CD4-positive, alpha-beta T cell (primary cell): ENCODE data around the gene DIP2C. TPM values are rescaled to one million over a fixed set of nuclear protein-coding genes. Genes with fewer than 3 reads are reported as not detected.

Source experiments
- ATAC-seq: fragments of 200-7000 bp; cut with Tn5 transposase; one replicate; pipeline ENCODE4 v1.10.0; 2022; ENCODE audit warnings: mild to moderate bottlenecking; ENCODE audit not compliant: poor library complexity
- CTCF ChIA-PET: fragments of 350-600 bp; sonication (Branson Sonifier 250); formaldehyde crosslinking; loops from one replicate; lab custom pipeline; 2021; ENCODE audit warnings: antibody characterized with exemption, inconsistent platforms; lab: Charles Lee
- POLR2A ChIA-PET: fragments of 350-600 bp; sonication (Branson Sonifier 250); formaldehyde crosslinking; loops from one replicate; lab custom pipeline; 2021; ENCODE audit warnings: antibody characterized with exemption, inconsistent platforms; lab: Charles Lee
- DNase-seq, 14 experiments: peaks; one replicate each; pipeline ENCODE4 v3.0.0-alpha.2; 2013 to 2020; ENCODE audit warnings: mixed read lengths in 2 of 14
- H3K27ac ChIP-seq, 2 donors: one replicate each; pipeline versions ENCODE4 v1.5.1 to v1.7.0; 2013; ENCODE audit warnings: low read length in 2 of 2, low read depth in 1 of 2, mild to moderate bottlenecking in 1 of 2
- H3K27me3 ChIP-seq, 2 experiments: 1 replicate in 1 of 2; 2 replicates in 1 of 2; pipeline versions ENCODE4 v1.6.1 to v1.7.0; 2013; ENCODE audit warnings: low read length in 2 of 2, control low read depth in 1 of 2, mild to moderate bottlenecking in 1 of 2, moderate library complexity in 1 of 2; ENCODE audit not compliant: insufficient read depth in 2 of 2, control insufficient read depth in 1 of 2
- H3K36me3 ChIP-seq: one replicate; pipeline ENCODE4 v1.6.1; 2013; ENCODE audit warnings: low read length, control low read depth; ENCODE audit not compliant: insufficient read depth
- H3K4me1 ChIP-seq: one replicate; pipeline ENCODE4 v1.6.1; 2013; ENCODE audit warnings: low read length, control low read depth; ENCODE audit not compliant: insufficient read depth
- H3K4me3 ChIP-seq: one replicate; pipeline ENCODE4 v1.5.1; 2013; ENCODE audit warnings: mild to moderate bottlenecking, low read length, moderate library complexity
- H3K9me3 ChIP-seq, 2 experiments: 1 replicate in 1 of 2; 2 replicates in 1 of 2; pipeline versions ENCODE4 v1.6.1 to v1.7.0; 2013; ENCODE audit warnings: low read length in 2 of 2, mild to moderate bottlenecking in 2 of 2, control low read depth in 1 of 2, moderate library complexity in 1 of 2; ENCODE audit not compliant: control insufficient read depth in 1 of 2, insufficient read depth in 1 of 2
- H3K27ac Mint-ChIP-seq: one replicate; pipeline ENCODE4 v1.8.0; 2020; ENCODE audit warnings: mixed read lengths
- H3K27me3 Mint-ChIP-seq: one replicate; pipeline ENCODE4 v1.8.0; 2021; ENCODE audit warnings: mixed read lengths
- H3K36me3 Mint-ChIP-seq: one replicate; pipeline ENCODE4 v1.8.0; 2021; ENCODE audit warnings: low read depth, mixed read lengths
- H3K4me1 Mint-ChIP-seq: one replicate; pipeline ENCODE4 v1.8.0; 2021; ENCODE audit warnings: low read depth, mixed read lengths
- H3K4me3 Mint-ChIP-seq: one replicate; pipeline ENCODE4 v1.8.0; 2020; ENCODE audit warnings: mild to moderate bottlenecking, mixed read lengths
- H3K9me3 Mint-ChIP-seq: one replicate; pipeline ENCODE4 v1.8.0; 2020; ENCODE audit warnings: mixed read lengths
- CTCF ChIP-seq: fragments of 200-600 bp; IDR thresholded peaks from one replicate; pipeline ENCODE4 v1.8.0; 2022; ENCODE audit warnings: antibody characterized with exemption, mild to moderate bottlenecking
- intact Hi-C, 2 experiments: fragments of 100-400 bp; cut with DNase I in 1 of 2; cut with micrococcal nuclease in 1 of 2; formaldehyde crosslinking; loops; one replicate each; pipeline versions ENCODE4 v1.15.1 to v1.9.0; 2023 to 2025; cut with DNase I, micrococcal nuclease
- total RNA-seq, 174 experiments: library from RNA in 2 of 174; stranded (reverse) in 2 of 174; gene quantifications; one replicate each; pipeline ENCODE4 v1.2.3 and lab custom pipeline; 2021 to 2026

DIP2C gene
- total RNA-seq, 2 experiments from 2014 or later = 4.1 TPM

GRCh38 chr10:507355-507699 is 182.1 kb downstream of the DIP2C start:
- H3K4me1 ChIP-seq = peaks cover 13% of the 10 kb centered on the region
- no peak overlapping the region for H3K4me3 Mint-ChIP-seq
- ATAC-seq (no peak), DNase-seq (no peak)
- peaks cover 21% of the 10 kb centered on the region for H3K4me1 Mint-ChIP-seq
- H3K36me3 Mint-ChIP-seq = no peaks in the 10 kb centered on the region
- no peak overlapping the region for H3K4me3 ChIP-seq
- no peak overlapping the region for H3K27ac ChIP-seq
- intact Hi-C loops = no loop called here
- H3K27ac Mint-ChIP-seq = no peak overlapping the region
- H3K9me3 ChIP-seq = no peaks in the 10 kb centered on the region
- H3K27me3 ChIP-seq = peaks cover 0 to 4% of the 10 kb centered on the region in 2 experiments
- POLR2A ChIA-PET = no interaction called here
- CTCF ChIA-PET = no interaction called here
- no peaks in the 10 kb centered on the region for H3K36me3 ChIP-seq
- TF ChIP-seq CTCF = no peak
- peaks cover 9% of the 10 kb centered on the region for H3K27me3 Mint-ChIP-seq
- no peaks in the 10 kb centered on the region for H3K9me3 Mint-ChIP-seq

GRCh38 chr10:506451-507354 is 182.8 kb downstream of the DIP2C start:
- H3K36me3 Mint-ChIP-seq = no peaks in the 10 kb centered on the region
- no peak for DNase-seq
- H3K27ac Mint-ChIP-seq = no peak overlapping the region
- Histone ChIP-seq H3K4me1 (peaks cover 16% of the 10 kb centered on the region), H3K27me3 (peaks cover 0 to 4% of the 10 kb centered on the region in 2 experiments), H3K36me3 (no peaks in the 10 kb centered on the region), H3K4me3 (no peak overlapping the region), H3K27ac (no peak overlapping the region), H3K9me3 (no peaks in the 10 kb centered on the region)
- peaks cover 11% of the 10 kb centered on the region for H3K27me3 Mint-ChIP-seq
- H3K4me3 Mint-ChIP-seq = no peak overlapping the region
- CTCF ChIA-PET = no interaction called here
- no peaks in the 10 kb centered on the region for H3K9me3 Mint-ChIP-seq
- POLR2A ChIA-PET = no interaction called here
- ATAC-seq = no peak
- intact Hi-C loops = no loop called here
- TF ChIP-seq CTCF = no peak
- H3K4me1 Mint-ChIP-seq = peaks cover 27% of the 10 kb centered on the region

- H3K4me3 ChIP-seq = no peak overlapping the region
- H3K36me3 ChIP-seq = no peaks in the 10 kb centered on the region
- ChIA-PET POLR2A (no interaction called here), CTCF (no interaction called here)
- intact Hi-C loops = no loop called here
- Mint-ChIP-seq H3K9me3 (no peaks in the 10 kb centered on the region), H3K27me3 (peaks cover 11% of the 10 kb centered on the region), H3K4me3 (no peak overlapping the region), H3K4me1 (peaks cover 31% of the 10 kb centered on the region), H3K27ac (no peak overlapping the region), H3K36me3 (no peaks in the 10 kb centered on the region)
- ATAC-seq = no peak
- no peaks in the 10 kb centered on the region for H3K9me3 ChIP-seq
- H3K27ac ChIP-seq = no peak overlapping the region
- peaks cover 17% of the 10 kb centered on the region for H3K4me1 ChIP-seq
- peaks cover 0 to 4% of the 10 kb centered on the region in 2 experiments for H3K27me3 ChIP-seq
- no peak for TF ChIP-seq CTCF
- DNase-seq = no peak
Observed at GRCh38 chr10:505419-505818, 184.0 kb downstream of the DIP2C start.
